Naive thymus-derived CD4-positive, alpha-beta T cell (primary cell): ENCODE data around the gene IGFL4. TPM values are rescaled to one million over a fixed set of nuclear protein-coding genes. Genes with fewer than 3 reads are reported as not detected.
A peak's percentile ranks its signal among the peaks of the same experiment; 100 is the strongest.

ENCODE experiments used
- ATAC-seq: fragments of 150-1000 bp; cut with Tn5 transposase; 2 replicates; pipeline ENCODE4 v1.10.0; 2021; ENCODE audit warnings: mild to moderate bottlenecking, moderate library complexity
- CTCF ChIA-PET: fragments of 350-600 bp; sonication (Branson Sonifier 250); formaldehyde crosslinking; loops from one replicate; lab custom pipeline; 2021; ENCODE audit warnings: antibody characterized with exemption; lab: Charles Lee
- POLR2A ChIA-PET: fragments of 350-600 bp; sonication (Branson Sonifier 250); formaldehyde crosslinking; loops from one replicate; lab custom pipeline; 2021; ENCODE audit warnings: antibody characterized with exemption, inconsistent platforms; lab: Charles Lee
- DNase-seq, 9 donors: peaks; one replicate each; pipeline versions ENCODE4 v3.0.0 to v3.0.0-alpha.2; 2020 to 2022; ENCODE audit warnings: mixed read lengths in 1 of 9
- H3K27ac ChIP-seq: one replicate; pipeline ENCODE4 v1.7.0; 2013; ENCODE audit warnings: mild to moderate bottlenecking, low read depth, low read length, moderate library complexity
- H3K27me3 ChIP-seq, 2 donors: one replicate each; pipeline ENCODE4 v1.7.0; 2013; ENCODE audit warnings: low read length in 2 of 2, mild to moderate bottlenecking in 2 of 2, moderate library complexity in 2 of 2; ENCODE audit not compliant: control insufficient read depth in 2 of 2, insufficient read depth in 2 of 2
- H3K36me3 ChIP-seq, 3 experiments: 1 replicate in 2 of 3; 2 replicates in 1 of 3; pipeline ENCODE4 v1.7.0; 2013; ENCODE audit warnings: low read length in 3 of 3, mild to moderate bottlenecking in 3 of 3, moderate library complexity in 1 of 3; ENCODE audit not compliant: insufficient read depth in 3 of 3, control insufficient read depth in 2 of 3
- H3K4me1 ChIP-seq, 2 donors: one replicate each; pipeline ENCODE4 v1.7.0; 2013; ENCODE audit warnings: low read length in 2 of 2, mild to moderate bottlenecking in 2 of 2, moderate library complexity in 1 of 2; ENCODE audit not compliant: control insufficient read depth in 2 of 2, insufficient read depth in 2 of 2
- H3K4me3 ChIP-seq: 2 replicates; pipeline ENCODE4 v1.7.0; 2013; ENCODE audit warnings: mild to moderate bottlenecking, low read length
- H3K9me3 ChIP-seq, 3 experiments: 1 replicate in 2 of 3; 2 replicates in 1 of 3; pipeline ENCODE4 v1.7.0; 2013; ENCODE audit warnings: low read length in 3 of 3; ENCODE audit not compliant: control insufficient read depth in 2 of 3
- H3K27ac Mint-ChIP-seq, 9 donors: one replicate each; pipeline ENCODE4 v1.8.0; 2020 to 2022; ENCODE audit warnings: mixed read lengths in 9 of 9, mild to moderate bottlenecking in 8 of 9, moderate library complexity in 5 of 9, inconsistent platforms in 2 of 9
- H3K27me3 Mint-ChIP-seq, 5 donors: one replicate each; pipeline ENCODE4 v1.8.0; 2021 to 2022; ENCODE audit warnings: mixed read lengths in 5 of 5, mild to moderate bottlenecking in 1 of 5
- H3K36me3 Mint-ChIP-seq, 5 donors: one replicate each; pipeline ENCODE4 v1.8.0; 2020 to 2022; ENCODE audit warnings: mixed read lengths in 5 of 5, mild to moderate bottlenecking in 3 of 5, inconsistent platforms in 1 of 5
- H3K4me1 Mint-ChIP-seq, 7 donors: one replicate each; pipeline ENCODE4 v1.8.0; 2020 to 2022; ENCODE audit warnings: mixed read lengths in 7 of 7, mild to moderate bottlenecking in 3 of 7, inconsistent platforms in 1 of 7
- H3K4me3 Mint-ChIP-seq, 10 donors: one replicate each; pipeline ENCODE4 v1.8.0; 2020 to 2022; ENCODE audit warnings: mild to moderate bottlenecking in 10 of 10, mixed read lengths in 10 of 10, moderate library complexity in 6 of 10, inconsistent platforms in 2 of 10
- H3K9me3 Mint-ChIP-seq, 11 donors: one replicate each; pipeline ENCODE4 v1.8.0; 2020 to 2022; ENCODE audit warnings: mixed read lengths in 11 of 11, mild to moderate bottlenecking in 4 of 11, inconsistent platforms in 1 of 11, moderate library complexity in 1 of 11
- intact Hi-C, 2 donors: fragments of 100-400 bp; cut with micrococcal nuclease; formaldehyde crosslinking; loops; one replicate each; pipeline ENCODE4 v1.15.1; 2023
- polyA plus RNA-seq, 2 donors: library from polyadenylated mRNA; unstranded; fragments of 300-500 nt; fragmentation: Illumina TruSeq; gene quantifications; one replicate each; pipeline ENCODE4 v1.2.3, GENCODE V29; 2021
- total RNA-seq, 6 experiments: library from RNA in 5 of 6; stranded (reverse) in 5 of 6; gene quantifications; 1 replicate in 5 of 6; 2 replicates in 1 of 6; pipeline ENCODE4 v1.2.3 and lab custom pipeline; 2021 to 2026

IGFL4 gene
- total and polyA plus RNA-seq, 7 experiments from 2014 or later: not detected

DNA sequence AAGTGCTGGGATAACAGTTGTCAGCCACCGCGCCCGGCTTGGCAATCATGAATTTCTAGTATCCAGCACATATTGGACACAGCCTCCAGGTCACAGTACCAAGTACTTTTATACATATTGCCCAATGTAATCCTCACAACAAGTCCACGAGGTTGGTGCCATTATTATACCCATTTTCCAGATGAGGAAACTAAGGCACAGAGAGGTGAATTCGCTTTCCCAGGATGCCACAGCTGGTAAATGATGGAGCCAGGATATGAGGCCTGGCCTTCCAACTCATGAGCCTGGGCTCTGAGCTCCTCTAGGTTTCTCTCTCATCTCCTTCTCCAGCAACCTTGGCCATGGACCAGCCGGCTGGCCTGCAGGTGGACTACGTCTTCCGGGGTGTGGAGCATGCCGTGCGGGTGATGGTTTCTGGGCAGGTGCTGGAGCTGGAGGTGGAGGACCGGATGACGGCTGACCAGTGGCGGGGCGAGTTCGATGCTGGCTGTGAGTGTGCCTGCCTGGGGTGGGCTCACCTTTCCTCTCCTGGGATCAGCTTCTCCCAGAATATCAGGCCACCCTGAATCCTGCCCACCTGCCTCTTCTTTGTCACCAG lies 38.0 kb downstream of the IGFL4 start:
- CTCF ChIA-PET: interaction anchor here (0.6 kb wide), 1 partner anchor 152 kb away, joined by 3 read pairs; no protein-coding TSS in a partner anchor
- peaks cover 0 to 4% of the 10 kb centered on the region in 2 donors for H3K4me1 ChIP-seq
- H3K9me3 ChIP-seq: no peaks in the 10 kb centered on the region
- no peak overlapping the region for H3K27ac ChIP-seq
- ATAC-seq: no peak
- H3K4me1 Mint-ChIP-seq: peaks cover 12 to 31% (median 27%) of the 10 kb centered on the region in 7 donors
- H3K27me3 ChIP-seq: no peaks in the 10 kb centered on the region
- intact Hi-C loops: no loop called here
- H3K9me3 Mint-ChIP-seq: no peaks in the 10 kb centered on the region
- peaks cover 0 to 23% (median 6%) of the 10 kb centered on the region in 5 donors for H3K36me3 Mint-ChIP-seq
- H3K4me3 Mint-ChIP-seq: no peak overlapping the region
- peaks cover 0 to 22% (median 0%) of the 10 kb centered on the region in 3 experiments for H3K36me3 ChIP-seq
- no peak for DNase-seq
- no peak overlapping the region for H3K4me3 ChIP-seq
- POLR2A ChIA-PET: interaction anchor here (0.7 kb wide), 1 partner anchor 100 kb away, joined by 4 read pairs; the partner anchor contains the start of gene MYPOP
- no peak overlapping the region for H3K27ac Mint-ChIP-seq
- H3K27me3 Mint-ChIP-seq: peaks cover 0 to 11% (median 0%) of the 10 kb centered on the region in 5 donors

DNA sequence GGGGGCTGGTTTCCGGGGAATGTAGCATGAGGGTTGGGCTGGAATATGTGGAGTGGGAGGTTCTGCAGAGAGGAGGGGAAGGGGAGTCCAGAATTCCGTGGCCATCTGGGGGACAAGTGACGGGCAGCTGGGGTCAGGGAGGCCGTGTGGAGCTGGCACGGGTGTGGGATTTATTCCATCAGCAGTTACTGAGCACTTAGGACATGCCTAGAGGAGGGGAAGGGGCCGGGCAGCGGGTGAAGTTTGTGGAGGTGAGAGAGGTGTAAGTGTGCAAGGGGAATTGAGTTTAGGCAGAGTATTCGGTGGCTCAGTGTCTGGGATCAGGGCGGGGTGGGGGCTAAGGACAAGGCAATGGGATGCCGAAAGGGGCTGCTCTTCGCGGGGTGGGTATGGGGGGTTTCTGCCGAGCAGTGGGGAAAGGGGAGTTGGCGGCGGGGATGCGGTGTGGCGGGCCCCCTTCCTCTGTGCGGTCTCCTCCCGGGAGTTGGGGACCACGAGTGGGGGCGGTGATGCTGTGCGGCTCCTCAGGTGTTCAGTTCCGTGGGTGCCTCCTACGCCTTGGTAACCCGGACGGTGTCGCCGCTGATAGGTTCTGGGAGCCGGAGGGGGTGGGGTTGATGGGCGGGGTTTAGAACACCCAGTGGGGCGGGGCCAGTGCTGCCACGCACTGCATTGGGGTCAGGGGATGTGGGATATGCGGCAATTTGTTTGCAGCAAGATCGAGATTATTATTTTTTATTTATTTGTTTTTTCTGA lies 40.1 kb downstream of the IGFL4 start:
- Mint-ChIP-seq H3K36me3 (peaks cover 0 to 17% (median 10%) of the 10 kb centered on the region in 5 donors), H3K9me3 (no peaks in the 10 kb centered on the region), H3K27me3 (peaks cover 0 to 11% (median 0%) of the 10 kb centered on the region in 5 donors), H3K4me1 (peaks cover 12 to 34% (median 28%) of the 10 kb centered on the region in 7 donors), H3K27ac (peak overlapping the region in 7 of 9 donors; percentile 28 to 87 (median 67)), H3K4me3 (peak overlapping the region; percentile 46 to 87 (median 84))
- peak overlapping the region; percentile 34 for H3K4me3 ChIP-seq
- intact Hi-C loops: no loop called here
- DNase-seq: peak; percentile 35 to 80 (median 62)
- no peaks in the 10 kb centered on the region for H3K9me3 ChIP-seq
- peaks cover 5 to 8% of the 10 kb centered on the region in 2 donors for H3K4me1 ChIP-seq
- H3K27me3 ChIP-seq: no peaks in the 10 kb centered on the region
- H3K36me3 ChIP-seq: peaks cover 0 to 14% (median 0%) of the 10 kb centered on the region in 3 experiments
- ATAC-seq: peak; percentile 99
- peak overlapping the region; percentile 4 for H3K27ac ChIP-seq
- ChIA-PET CTCF (no interaction called here), POLR2A (no interaction called here)

- Histone ChIP-seq H3K9me3 (no peaks in the 10 kb centered on the region), H3K27me3 (no peaks in the 10 kb centered on the region), H3K36me3 (peaks cover 0 to 14% (median 0%) of the 10 kb centered on the region in 3 experiments), H3K4me1 (peaks cover 5 to 9% of the 10 kb centered on the region in 2 donors), H3K27ac (no peak overlapping the region), H3K4me3 (no peak overlapping the region)
- peaks cover 0 to 11% (median 0%) of the 10 kb centered on the region in 5 donors for H3K27me3 Mint-ChIP-seq
- DNase-seq (no peak), ATAC-seq (no peak)
- ChIA-PET POLR2A (no interaction called here), CTCF (no interaction called here)
- H3K36me3 Mint-ChIP-seq: peaks cover 0 to 12% (median 6%) of the 10 kb centered on the region in 5 donors
- peak overlapping the region in 8 of 10 donors; percentile 14 to 87 (median 56) for H3K4me3 Mint-ChIP-seq
- H3K27ac Mint-ChIP-seq: peak overlapping the region in 6 of 9 donors; percentile 30 to 70 (median 56)
- H3K9me3 Mint-ChIP-seq: no peaks in the 10 kb centered on the region
- peaks cover 12 to 34% (median 28%) of the 10 kb centered on the region in 7 donors for H3K4me1 Mint-ChIP-seq
- intact Hi-C loops: loop anchor here (5.0 to 10.0 kb wide), 5 partner anchors 205 to 1345 kb away; partner anchors contain the start of genes CCDC9 (in 1 of the 2), DHX34 (in 1 of the 2), DMWD (in 1 of the 2) and POLR1G (in 1 of the 2)
These were observed 41.1 kb downstream of the IGFL4 start for GRCh38 chr19:45999653-46000121.

- intact Hi-C loops: loop anchor here (5.0 to 10.0 kb wide), 5 partner anchors 204 to 1346 kb away; partner anchors contain the start of genes CCDC9 (in 1 of the 2), DHX34 (in 1 of the 2), DMWD (in 1 of the 2) and POLR1G (in 1 of the 2)
- H3K36me3 ChIP-seq: peaks cover 0 to 14% (median 0%) of the 10 kb centered on the region in 3 experiments
- H3K9me3 Mint-ChIP-seq: no peaks in the 10 kb centered on the region
- H3K9me3 ChIP-seq: no peaks in the 10 kb centered on the region
- DNase-seq (no peak), ATAC-seq (no peak)
- no peak overlapping the region for H3K4me3 ChIP-seq
- no peaks in the 10 kb centered on the region for H3K27me3 ChIP-seq
- H3K4me1 Mint-ChIP-seq: peaks cover 12 to 34% (median 28%) of the 10 kb centered on the region in 7 donors
- peaks cover 0 to 12% (median 6%) of the 10 kb centered on the region in 5 donors for H3K36me3 Mint-ChIP-seq
- ChIA-PET POLR2A (no interaction called here), CTCF (interaction anchor here (0.6 kb wide), 1 partner anchor 1035 kb away, joined by 5 read pairs; no protein-coding TSS in a partner anchor)
- H3K27ac Mint-ChIP-seq: peak overlapping the region in 4 of 9 donors; percentile 30 to 88 (median 53)
- no peak overlapping the region for H3K27ac ChIP-seq
- peaks cover 5 to 9% of the 10 kb centered on the region in 2 donors for H3K4me1 ChIP-seq
- peaks cover 0 to 11% (median 0%) of the 10 kb centered on the region in 5 donors for H3K27me3 Mint-ChIP-seq
- peak overlapping the region in 3 of 10 donors; percentile 2 to 85 (median 25) for H3K4me3 Mint-ChIP-seq
These were observed 42.0 kb downstream of the IGFL4 start for GRCh38 chr19:45998834-45999233.

GRCh38 chr19:45996933-45997332 lies 43.9 kb downstream of the IGFL4 start:
- Histone ChIP-seq H3K4me3 (no peak overlapping the region), H3K4me1 (peaks cover 5 to 9% of the 10 kb centered on the region in 2 donors), H3K36me3 (peaks cover 0 to 6% (median 0%) of the 10 kb centered on the region in 3 experiments), H3K27me3 (no peaks in the 10 kb centered on the region), H3K9me3 (no peaks in the 10 kb centered on the region), H3K27ac (no peak overlapping the region)
- Mint-ChIP-seq H3K4me1 (peaks cover 12 to 34% (median 28%) of the 10 kb centered on the region in 7 donors), H3K9me3 (no peaks in the 10 kb centered on the region), H3K36me3 (peaks cover 0 to 8% (median 6%) of the 10 kb centered on the region in 5 donors), H3K27me3 (peaks cover 0 to 11% (median 0%) of the 10 kb centered on the region in 5 donors), H3K4me3 (peak overlapping the region in 2 of 10 donors; percentile 55 to 60), H3K27ac (peak overlapping the region in 6 of 9 donors; percentile 0 to 89 (median 39))
- intact Hi-C loops: loop anchor here (5.0 to 10.0 kb wide), 5 partner anchors 202 to 1348 kb away; partner anchors contain the start of genes CCDC9 (in 1 of the 2), DHX34 (in 1 of the 2), DMWD (in 1 of the 2) and POLR1G (in 1 of the 2)
- ChIA-PET POLR2A (no interaction called here), CTCF (interaction anchor here (0.6 to 0.9 kb wide), 2 partner anchors 12 to 138 kb away, joined by 3 to 5 read pairs; no protein-coding TSS in a partner anchor)
- ATAC-seq: no peak
- DNase-seq: no peak
